GM12873 (cell line): ENCODE measurements around the gene MRPL3.

Experiments
- TF ChIP-seq, protein P1 (sequence below): IDR thresholded peaks from 2 replicates; pipeline ENCODE4 v1.5.1; 2012; ENCODE audit warnings: low read depth, mild to moderate bottlenecking, moderate library complexity, low read length, control low read depth; ENCODE audit not compliant: insufficient read depth; ENCODE audit errors: missing control alignments

Gene MRPL3

GRCh38 chr3:131532645-131533044 lies 29.9 kb upstream of the MRPL3 start:
- TF ChIP-seq, protein P1, sequence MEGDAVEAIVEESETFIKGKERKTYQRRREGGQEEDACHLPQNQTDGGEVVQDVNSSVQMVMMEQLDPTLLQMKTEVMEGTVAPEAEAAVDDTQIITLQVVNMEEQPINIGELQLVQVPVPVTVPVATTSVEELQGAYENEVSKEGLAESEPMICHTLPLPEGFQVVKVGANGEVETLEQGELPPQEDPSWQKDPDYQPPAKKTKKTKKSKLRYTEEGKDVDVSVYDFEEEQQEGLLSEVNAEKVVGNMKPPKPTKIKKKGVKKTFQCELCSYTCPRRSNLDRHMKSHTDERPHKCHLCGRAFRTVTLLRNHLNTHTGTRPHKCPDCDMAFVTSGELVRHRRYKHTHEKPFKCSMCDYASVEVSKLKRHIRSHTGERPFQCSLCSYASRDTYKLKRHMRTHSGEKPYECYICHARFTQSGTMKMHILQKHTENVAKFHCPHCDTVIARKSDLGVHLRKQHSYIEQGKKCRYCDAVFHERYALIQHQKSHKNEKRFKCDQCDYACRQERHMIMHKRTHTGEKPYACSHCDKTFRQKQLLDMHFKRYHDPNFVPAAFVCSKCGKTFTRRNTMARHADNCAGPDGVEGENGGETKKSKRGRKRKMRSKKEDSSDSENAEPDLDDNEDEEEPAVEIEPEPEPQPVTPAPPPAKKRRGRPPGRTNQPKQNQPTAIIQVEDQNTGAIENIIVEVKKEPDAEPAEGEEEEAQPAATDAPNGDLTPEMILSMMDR: no peak

GRCh38 chr3:131530843-131531242 lies 28.1 kb upstream of the MRPL3 start:
- TF ChIP-seq, protein P1: no peak

DNA sequence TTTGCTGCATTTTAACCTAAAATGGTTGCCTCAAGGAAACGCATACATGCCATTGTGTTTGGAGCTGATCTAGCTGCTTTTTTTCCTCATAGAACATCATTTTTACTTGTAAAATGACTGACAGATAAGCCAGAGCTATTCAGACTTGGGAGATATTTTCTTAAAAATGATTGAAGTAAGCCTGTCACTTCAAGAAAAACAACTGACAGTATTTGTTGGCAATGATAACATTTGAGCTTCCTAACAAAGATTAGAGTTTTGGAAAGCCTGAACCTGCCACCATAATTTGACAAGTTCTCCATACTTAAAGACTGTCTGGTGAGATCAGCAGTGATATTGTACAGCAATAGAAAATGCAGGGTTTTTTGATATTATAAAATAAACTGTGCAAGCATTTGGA lies 27.6 kb upstream of the MRPL3 start:
- TF ChIP-seq, protein P1: no peak

GRCh38 chr3:131526801-131527347 lies 24.1 kb upstream of the MRPL3 start:
- TF ChIP-seq, protein P1: peak; percentile 34

GRCh38 chr3:131518680-131519079 lies 15.9 kb upstream of the MRPL3 start:
- TF ChIP-seq, protein P1: no peak

DNA sequence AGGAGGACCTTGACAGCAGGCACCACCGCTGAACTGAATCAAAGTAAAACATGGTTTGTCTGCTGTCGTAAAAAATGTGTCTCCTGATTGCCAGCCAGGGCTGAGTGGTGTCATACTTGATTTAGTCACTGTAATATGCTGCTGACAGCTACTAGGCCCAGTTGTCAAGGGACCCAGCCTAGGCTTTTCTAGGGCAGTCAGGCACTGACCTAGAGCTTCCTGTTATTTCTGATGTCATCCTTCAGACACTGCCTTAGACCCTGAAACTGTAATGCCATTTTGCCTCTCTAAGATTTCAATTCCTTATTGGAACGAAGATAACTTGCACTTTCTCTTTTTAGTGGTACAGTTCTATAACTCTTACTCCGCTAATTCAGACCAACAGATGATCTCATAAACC lies 2.6 kb upstream of the MRPL3 start:
- TF ChIP-seq, protein P1: no peak

DNA sequence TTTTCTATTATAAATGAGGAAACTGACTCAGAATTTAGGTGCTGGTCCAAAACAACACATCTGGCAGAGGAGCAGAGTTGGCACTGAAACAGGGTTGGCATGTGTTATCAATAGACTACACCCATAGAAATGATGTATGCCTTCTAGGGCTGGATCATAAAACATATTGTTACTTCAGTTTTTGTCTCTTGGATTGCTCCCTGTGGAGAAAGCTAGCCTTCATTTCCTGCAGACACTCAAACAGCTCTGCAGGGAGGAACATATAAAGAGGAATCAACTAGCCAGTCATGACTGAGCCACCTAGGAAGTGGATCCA lies 507 bp upstream of the MRPL3 start:
- TF ChIP-seq, protein P1: no peak

GRCh38 chr3:131501949-131502348 lies 822 bp downstream of the MRPL3 start:
- TF ChIP-seq, protein P1: no peak
